Measurements from ENCODE around the gene MGAM2.

Gene MGAM2

DNA sequence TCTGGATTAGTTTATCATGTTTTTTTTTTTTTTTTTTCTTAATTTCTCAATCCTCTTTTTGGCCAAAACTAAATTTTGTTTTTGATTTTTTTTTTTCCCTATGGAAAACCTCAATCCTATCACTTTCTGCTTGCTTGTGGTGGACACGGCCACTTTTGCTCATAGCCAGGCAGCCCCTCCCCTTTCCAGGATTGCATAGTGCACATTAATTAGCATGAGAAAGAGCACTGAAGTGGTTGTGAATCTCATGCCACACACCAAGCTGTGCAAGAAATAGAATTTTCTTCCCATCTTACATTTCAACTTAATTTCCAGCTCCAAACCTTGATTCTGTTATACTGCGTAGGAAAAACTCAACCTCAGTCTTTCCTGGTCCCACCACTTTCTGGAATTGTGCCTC, 34.6 kb downstream of the MGAM2 start:
- H3K27me3 ChIP-seq (ENCODE audit: insufficient read depth, low read length): no peaks in the 10 kb centered on the region
- H3K4me3 ChIP-seq (ENCODE audit: low read length): no peak overlapping the region
- 82% methylated on average over 2 of the region's 2 CpGs for WGBS

DNA sequence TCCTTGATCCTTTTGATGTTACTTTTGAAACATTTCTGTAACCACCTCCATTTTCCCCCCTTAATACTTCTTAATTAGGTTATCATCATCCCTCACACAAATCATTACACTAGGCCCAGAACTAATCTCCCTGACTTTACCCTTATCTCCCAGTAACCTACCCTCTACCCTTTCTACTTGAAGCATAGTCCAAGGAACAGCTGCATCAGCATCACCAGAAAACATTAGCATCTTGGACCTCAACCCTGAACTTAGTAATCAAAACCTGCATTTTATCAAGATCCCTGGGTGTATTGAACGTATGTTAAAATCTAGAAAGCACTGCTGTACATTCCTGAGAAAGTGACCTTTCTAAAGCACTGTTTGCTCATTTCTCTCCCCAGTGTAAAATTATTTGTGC, 38.8 kb downstream of the MGAM2 start:
- no peak overlapping the region for H3K27ac ChIP-seq (ENCODE audit: low read depth, low read length)
- H3K9me3 ChIP-seq (ENCODE audit: insufficient read depth, low read depth, low read length): no peaks in the 10 kb centered on the region
- no peak overlapping the region for H3K9ac ChIP-seq (ENCODE audit: low read depth, low read length)
- H3K4me3 ChIP-seq (ENCODE audit: low read length): no peak overlapping the region
- no peaks in the 10 kb centered on the region for H3K27me3 ChIP-seq (ENCODE audit: insufficient read depth, low read length)
- no peaks in the 10 kb centered on the region for H3K36me3 ChIP-seq (ENCODE audit: insufficient read depth, low read length)
- WGBS: 95% methylated on average over 1 of the region's 1 CpG
- peaks cover 8% of the 10 kb centered on the region for H3K4me1 ChIP-seq (ENCODE audit: insufficient read depth, low read length)

More for the DNA sequence above, 34.6 kb downstream of the MGAM2 start:
- H3K9me3 ChIP-seq (ENCODE audit: insufficient read depth, low read depth, low read length): no peaks in the 10 kb centered on the region
- no peak overlapping the region for H3K27ac ChIP-seq (ENCODE audit: low read depth, low read length)
- no peaks in the 10 kb centered on the region for H3K36me3 ChIP-seq (ENCODE audit: insufficient read depth, low read length)
- H3K4me1 ChIP-seq (ENCODE audit: insufficient read depth, low read length): peaks cover 8% of the 10 kb centered on the region
- H3K9ac ChIP-seq (ENCODE audit: low read depth, low read length): no peak overlapping the region

DNA sequence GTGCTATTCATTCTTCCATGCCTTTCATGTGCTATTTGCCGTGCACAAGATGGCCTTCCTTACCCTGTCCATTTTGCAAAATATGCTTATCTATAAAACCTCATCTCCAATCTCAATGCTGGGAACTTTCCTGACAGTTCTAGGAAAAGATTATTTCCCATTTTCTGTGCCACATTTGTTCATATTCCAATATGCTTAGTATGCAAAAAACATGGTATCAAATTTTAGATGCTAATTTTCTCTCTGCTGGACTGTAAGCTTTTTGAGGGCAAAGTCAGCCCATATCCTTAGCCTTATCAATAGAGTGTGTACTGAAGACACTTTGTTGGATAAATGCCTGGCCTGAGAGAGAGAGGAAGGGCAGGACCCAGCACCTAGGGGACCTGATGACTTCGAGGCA, 39.4 kb downstream of the MGAM2 start:
- H3K27me3 ChIP-seq (ENCODE audit: insufficient read depth, low read length): no peaks in the 10 kb centered on the region
- 79% methylated on average over 2 of the region's 2 CpGs for WGBS
- peaks cover 6% of the 10 kb centered on the region for H3K4me1 ChIP-seq (ENCODE audit: insufficient read depth, low read length)
- H3K9me3 ChIP-seq (ENCODE audit: insufficient read depth, low read depth, low read length): no peaks in the 10 kb centered on the region
- no peak overlapping the region for H3K4me3 ChIP-seq (ENCODE audit: low read length)
- H3K9ac ChIP-seq (ENCODE audit: low read depth, low read length): no peak overlapping the region
- H3K36me3 ChIP-seq (ENCODE audit: insufficient read depth, low read length): no peaks in the 10 kb centered on the region
- no peak overlapping the region for H3K27ac ChIP-seq (ENCODE audit: low read depth, low read length)

DNA sequence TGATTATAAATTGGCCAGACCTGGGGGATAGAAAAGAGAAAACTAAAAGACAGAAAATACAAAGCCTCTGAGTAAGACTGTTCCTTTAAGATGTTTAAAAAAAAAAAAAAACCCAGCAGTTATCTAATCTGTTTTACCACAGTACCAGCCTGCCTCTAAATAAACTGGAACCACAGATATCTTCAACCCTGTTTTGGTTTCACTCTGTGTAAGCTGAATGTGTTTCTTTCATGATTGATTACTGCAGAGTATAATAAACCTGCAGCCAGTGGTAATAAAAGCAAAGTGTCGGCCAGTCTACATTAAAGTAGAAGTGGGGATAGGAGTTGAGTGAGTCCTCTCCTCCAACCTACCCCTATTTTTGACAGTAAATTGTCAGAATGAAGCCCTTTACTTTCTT, 40.6 kb downstream of the MGAM2 start:
- Histone ChIP-seq H3K9me3 (ENCODE audit: insufficient read depth, low read depth, low read length) (no peaks in the 10 kb centered on the region), H3K4me1 (ENCODE audit: insufficient read depth, low read length) (no peaks in the 10 kb centered on the region), H3K27me3 (ENCODE audit: insufficient read depth, low read length) (no peaks in the 10 kb centered on the region), H3K4me3 (ENCODE audit: low read length) (no peak overlapping the region), H3K9ac (ENCODE audit: low read depth, low read length) (no peak overlapping the region), H3K36me3 (ENCODE audit: insufficient read depth, low read length) (no peaks in the 10 kb centered on the region), H3K27ac (ENCODE audit: low read depth, low read length) (no peak overlapping the region)
- WGBS: no CpG with 5 or more reads among the region's 1 CpG

DNA sequence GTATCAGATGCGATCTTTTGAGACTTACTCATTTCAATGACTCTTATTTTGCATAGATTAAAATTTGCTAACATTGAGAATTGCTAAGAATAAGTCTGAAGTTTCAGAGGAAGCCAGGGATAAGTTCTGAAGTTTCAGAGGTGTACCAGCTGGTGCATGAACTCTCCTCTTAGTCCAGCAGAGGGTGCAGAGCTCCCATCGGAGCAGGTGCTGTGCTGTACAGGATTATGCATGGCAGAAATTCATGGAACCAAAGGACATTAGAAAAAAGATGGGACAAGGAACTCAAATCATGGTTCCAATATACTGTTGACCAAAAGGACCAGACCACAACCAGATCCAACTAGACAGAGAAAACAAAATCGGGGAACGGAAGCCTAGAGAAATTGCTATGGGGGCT, 41.9 kb downstream of the MGAM2 start:
- Histone ChIP-seq H3K27ac (ENCODE audit: low read depth, low read length) (no peak overlapping the region), H3K9me3 (ENCODE audit: insufficient read depth, low read depth, low read length) (no peaks in the 10 kb centered on the region), H3K27me3 (ENCODE audit: insufficient read depth, low read length) (no peaks in the 10 kb centered on the region), H3K4me1 (ENCODE audit: insufficient read depth, low read length) (no peaks in the 10 kb centered on the region), H3K4me3 (ENCODE audit: low read length) (no peak overlapping the region), H3K36me3 (ENCODE audit: insufficient read depth, low read length) (no peaks in the 10 kb centered on the region), H3K9ac (ENCODE audit: low read depth, low read length) (no peak overlapping the region)
- 94% methylated on average over 3 of the region's 4 CpGs for WGBS

DNA sequence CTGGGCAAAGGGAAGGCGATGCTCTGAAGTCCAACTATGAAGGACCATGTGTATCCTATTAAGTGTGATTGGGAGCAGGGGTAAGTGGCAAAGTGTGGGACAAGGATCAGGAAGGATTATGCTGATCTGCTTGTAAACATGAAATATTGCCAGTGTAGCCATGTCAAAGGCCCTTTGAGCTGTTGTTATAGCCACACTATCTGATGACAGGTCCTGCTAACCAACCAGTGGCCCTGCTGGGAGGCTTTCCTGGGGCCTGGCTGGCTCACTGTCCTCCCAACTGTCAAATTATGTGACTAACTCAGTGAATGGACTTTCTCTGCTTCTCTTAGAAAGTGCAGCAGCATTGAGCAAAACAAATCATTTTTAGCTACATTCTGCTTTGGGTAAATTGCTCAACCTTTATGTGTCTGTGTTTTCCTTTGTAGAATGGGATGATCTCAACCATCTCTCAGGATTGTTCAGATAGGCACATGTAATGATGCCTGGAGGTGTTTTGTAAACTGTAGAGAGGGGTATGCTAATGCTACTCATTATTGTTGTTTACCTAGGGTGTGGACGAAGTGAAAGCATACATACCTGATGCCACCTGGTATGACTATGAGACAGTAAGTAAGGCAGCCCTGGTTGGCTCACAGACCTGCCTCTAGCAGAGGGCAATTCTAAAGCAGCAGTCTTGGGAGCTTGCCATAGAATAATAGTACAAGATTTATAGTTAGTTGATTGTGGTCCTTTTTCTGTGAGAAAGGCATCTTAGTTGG, 47.4 kb downstream of the MGAM2 start:
- Histone ChIP-seq H3K36me3 (ENCODE audit: insufficient read depth, low read length) (no peaks in the 10 kb centered on the region), H3K27ac (ENCODE audit: low read depth, low read length) (no peak overlapping the region), H3K4me1 (ENCODE audit: insufficient read depth, low read length) (no peaks in the 10 kb centered on the region), H3K9me3 (ENCODE audit: insufficient read depth, low read depth, low read length) (no peaks in the 10 kb centered on the region), H3K27me3 (ENCODE audit: insufficient read depth, low read length) (no peaks in the 10 kb centered on the region), H3K4me3 (ENCODE audit: low read length) (no peak overlapping the region), H3K9ac (ENCODE audit: low read depth, low read length) (no peak overlapping the region)
- 87% methylated on average over 2 of the region's 2 CpGs for WGBS

DNA sequence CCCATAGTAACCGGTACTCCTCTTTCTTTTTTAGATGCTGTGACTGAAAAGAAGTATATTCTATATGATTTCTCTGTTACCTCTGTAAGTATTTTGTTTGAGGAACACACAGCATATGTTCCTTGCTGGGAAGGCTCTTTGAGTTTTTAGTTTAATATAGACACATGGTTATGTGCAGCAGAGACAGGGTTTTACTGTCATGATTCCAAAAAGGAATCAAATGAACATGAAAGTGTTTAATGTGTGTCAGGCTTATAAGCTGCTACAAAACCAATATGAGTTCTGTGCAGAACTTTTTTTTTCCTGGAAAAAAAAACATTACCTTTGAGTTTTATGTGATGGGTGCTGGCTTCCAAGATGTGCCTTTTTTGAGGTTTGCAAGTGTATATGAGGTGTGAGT, 50.4 kb downstream of the MGAM2 start:
- no peak overlapping the region for H3K27ac ChIP-seq (ENCODE audit: low read depth, low read length)
- H3K4me3 ChIP-seq (ENCODE audit: low read length): no peak overlapping the region
- WGBS: 100% methylated on average over 1 of the region's 1 CpG
- no peaks in the 10 kb centered on the region for H3K9me3 ChIP-seq (ENCODE audit: insufficient read depth, low read depth, low read length)
- H3K36me3 ChIP-seq (ENCODE audit: insufficient read depth, low read length): no peaks in the 10 kb centered on the region
- no peak overlapping the region for H3K9ac ChIP-seq (ENCODE audit: low read depth, low read length)
- no peaks in the 10 kb centered on the region; the same call in 1 of the 2 replicates for H3K27me3 ChIP-seq (ENCODE audit: insufficient read depth, low read length)
- H3K4me1 ChIP-seq (ENCODE audit: insufficient read depth, low read length): no peaks in the 10 kb centered on the region

DNA sequence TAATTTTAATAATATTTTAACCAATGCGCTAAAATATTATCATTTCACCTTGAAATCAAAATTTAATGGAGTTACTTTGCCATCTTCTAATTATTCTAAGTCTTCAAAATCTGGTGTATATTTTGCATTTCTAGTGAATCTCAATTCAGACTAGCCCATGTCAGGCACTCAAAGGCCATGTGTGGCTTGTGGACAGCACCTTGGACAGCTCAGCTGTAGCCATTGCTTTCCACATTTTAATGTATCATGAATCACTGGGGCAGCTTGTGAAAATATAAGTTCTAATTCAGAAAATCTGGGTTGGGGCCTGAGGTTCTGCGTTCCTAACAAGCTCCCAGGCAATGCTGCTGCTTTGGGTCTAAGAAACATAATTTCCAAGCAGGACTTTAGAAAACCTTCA, 57.2 kb downstream of the MGAM2 start:
- no peaks in the 10 kb centered on the region for H3K36me3 ChIP-seq (ENCODE audit: insufficient read depth, low read length)

DNA sequence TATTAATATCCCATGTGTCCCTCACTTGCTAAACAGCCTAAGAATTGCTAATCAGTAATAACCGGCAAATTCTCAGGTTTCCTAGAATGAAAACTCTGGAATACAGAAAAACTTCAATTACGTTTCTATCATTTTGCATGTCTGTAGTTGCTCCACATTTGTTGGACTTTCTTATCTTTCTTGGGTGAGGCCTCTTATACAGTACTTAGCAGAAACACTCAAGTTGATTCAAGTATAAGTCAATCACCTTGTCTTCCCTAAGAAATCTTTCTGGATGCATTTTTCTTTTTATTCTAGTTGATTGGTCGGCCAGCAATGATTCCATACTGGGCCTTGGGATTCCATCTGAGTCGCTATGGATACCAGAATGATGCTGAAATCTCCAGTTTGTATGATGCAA, 61.4 kb downstream of the MGAM2 start:
- H3K4me1 ChIP-seq (ENCODE audit: insufficient read depth, low read length): no peaks in the 10 kb centered on the region
- no peak overlapping the region for H3K4me3 ChIP-seq (ENCODE audit: low read length)
- WGBS: 88% methylated on average over 4 of the region's 4 CpGs
- no peaks in the 10 kb centered on the region for H3K27me3 ChIP-seq (ENCODE audit: insufficient read depth, low read length)
- no peaks in the 10 kb centered on the region for H3K36me3 ChIP-seq (ENCODE audit: insufficient read depth, low read length)
- no peak overlapping the region for H3K9ac ChIP-seq (ENCODE audit: low read depth, low read length)
- H3K27ac ChIP-seq (ENCODE audit: low read depth, low read length): no peak overlapping the region
- H3K9me3 ChIP-seq (ENCODE audit: insufficient read depth, low read depth, low read length): no peaks in the 10 kb centered on the region

More for the DNA sequence above, 57.2 kb downstream of the MGAM2 start:
- no peak overlapping the region for H3K9ac ChIP-seq (ENCODE audit: low read depth, low read length)
- H3K27ac ChIP-seq (ENCODE audit: low read depth, low read length): no peak overlapping the region
- H3K9me3 ChIP-seq (ENCODE audit: insufficient read depth, low read depth, low read length): no peaks in the 10 kb centered on the region
- 90% methylated on average over 1 of the region's 2 CpGs for WGBS
- no peaks in the 10 kb centered on the region for H3K4me1 ChIP-seq (ENCODE audit: insufficient read depth, low read length)
- H3K27me3 ChIP-seq (ENCODE audit: insufficient read depth, low read length): no peaks in the 10 kb centered on the region; the same call in 1 of the 2 replicates
- no peak overlapping the region for H3K4me3 ChIP-seq (ENCODE audit: low read length)

DNA sequence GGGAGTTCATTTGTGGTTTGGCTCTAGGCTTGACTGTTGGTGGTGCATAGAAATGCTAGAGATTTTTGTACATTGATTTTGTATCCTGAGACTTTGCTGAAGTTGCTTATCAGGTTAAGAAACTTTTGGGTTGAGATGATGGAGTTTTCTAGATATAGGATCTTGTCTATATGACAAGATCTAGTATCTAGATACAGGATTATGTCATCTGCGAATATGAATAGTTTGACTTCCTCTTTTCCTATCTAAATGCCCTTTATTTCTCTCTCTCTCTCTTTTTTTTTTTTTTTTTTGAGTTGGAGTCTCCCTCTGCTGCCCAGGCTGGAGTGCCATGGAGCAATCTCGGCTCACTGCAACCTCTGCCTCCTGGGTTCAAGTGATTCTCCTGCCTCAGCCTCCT, 62.9 kb downstream of the MGAM2 start:
- Histone ChIP-seq H3K36me3 (ENCODE audit: insufficient read depth, low read length) (no peaks in the 10 kb centered on the region), H3K27me3 (ENCODE audit: insufficient read depth, low read length) (no peaks in the 10 kb centered on the region), H3K9me3 (ENCODE audit: insufficient read depth, low read depth, low read length) (no peaks in the 10 kb centered on the region), H3K9ac (ENCODE audit: low read depth, low read length) (no peak overlapping the region), H3K4me1 (ENCODE audit: insufficient read depth, low read length) (no peaks in the 10 kb centered on the region), H3K27ac (ENCODE audit: low read depth, low read length) (no peak overlapping the region), H3K4me3 (ENCODE audit: low read length) (no peak overlapping the region)
- 81% methylated on average over 1 of the region's 2 CpGs for WGBS

DNA sequence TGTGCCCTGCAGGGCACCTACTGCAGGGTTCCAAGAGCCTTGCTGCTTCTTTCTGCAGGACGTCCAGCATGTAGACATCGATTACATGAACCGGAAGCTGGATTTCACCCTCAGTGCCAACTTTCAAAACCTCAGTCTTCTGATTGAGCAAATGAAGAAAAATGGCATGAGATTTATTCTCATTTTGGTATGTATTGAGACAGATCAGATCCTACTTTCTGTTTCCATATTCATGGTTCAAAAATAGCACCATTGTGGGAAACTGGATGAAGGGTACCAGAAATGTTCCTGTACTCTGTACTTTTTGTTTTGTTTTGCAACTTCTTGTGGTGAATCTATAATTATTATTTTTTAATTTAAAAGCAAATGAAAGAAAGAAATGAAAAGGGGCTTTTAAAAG, 64.1 kb downstream of the MGAM2 start:
- no peaks in the 10 kb centered on the region for H3K36me3 ChIP-seq (ENCODE audit: insufficient read depth, low read length)
- H3K4me3 ChIP-seq (ENCODE audit: low read length): no peak overlapping the region
- no peaks in the 10 kb centered on the region for H3K4me1 ChIP-seq (ENCODE audit: insufficient read depth, low read length)
- H3K27me3 ChIP-seq (ENCODE audit: insufficient read depth, low read length): no peaks in the 10 kb centered on the region
- no peak overlapping the region for H3K9ac ChIP-seq (ENCODE audit: low read depth, low read length)
- WGBS: 83% methylated on average over 3 of the region's 3 CpGs
- no peak overlapping the region for H3K27ac ChIP-seq (ENCODE audit: low read depth, low read length)
- H3K9me3 ChIP-seq (ENCODE audit: insufficient read depth, low read depth, low read length): no peaks in the 10 kb centered on the region

DNA sequence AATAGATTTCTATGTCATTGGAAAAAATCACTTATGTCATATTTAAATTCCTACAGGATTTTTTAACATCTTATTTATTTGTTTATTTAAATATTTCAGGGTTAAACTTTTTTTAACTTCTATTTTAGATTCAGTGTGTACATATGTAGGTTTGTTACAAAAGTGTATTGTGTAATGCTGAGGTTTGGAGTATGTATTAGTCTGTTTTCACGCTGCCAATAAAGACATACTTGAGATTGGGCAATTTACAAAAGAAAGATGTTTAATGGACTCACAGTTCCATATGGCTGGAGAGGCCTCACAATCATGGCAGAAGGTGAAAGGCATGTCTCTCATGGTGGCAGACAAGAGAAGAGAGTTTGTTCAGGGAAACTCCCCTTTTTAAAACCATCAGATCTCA, 65.4 kb downstream of the MGAM2 start:
- no peaks in the 10 kb centered on the region for H3K27me3 ChIP-seq (ENCODE audit: insufficient read depth, low read length)
- no peaks in the 10 kb centered on the region for H3K36me3 ChIP-seq (ENCODE audit: insufficient read depth, low read length)
- H3K4me3 ChIP-seq (ENCODE audit: low read length): no peak overlapping the region
- no peaks in the 10 kb centered on the region for H3K4me1 ChIP-seq (ENCODE audit: insufficient read depth, low read length)
- 96% methylated on average over 1 of the region's 1 CpG for WGBS
- no peak overlapping the region for H3K27ac ChIP-seq (ENCODE audit: low read depth, low read length)
- H3K9ac ChIP-seq (ENCODE audit: low read depth, low read length): no peak overlapping the region
- no peaks in the 10 kb centered on the region for H3K9me3 ChIP-seq (ENCODE audit: insufficient read depth, low read depth, low read length)
